Ureter (tissue), 1 donor: Measurements from ENCODE around the gene CNDP2. TPM values are rescaled to one million over a fixed set of nuclear protein-coding genes. Genes with fewer than 3 reads are reported as not detected.
"Not testable (repeated sequence)": the region's sequence is repeated elsewhere in the genome, so short reads cannot be mapped to it uniquely, and the experiment has no call there.

Experiments
- DNase-seq: peaks from one replicate; pipeline ENCODE4 v3.0.0-alpha.2; 2020; ENCODE audit warnings: low spot score
- total RNA-seq: library from RNA; stranded (reverse); gene quantifications from one replicate; pipeline ENCODE4 v1.2.4, GENCODE V29; 2023
- donor health status: DM: yes; HTN: yes; CAD: no.

The CNDP2 gene
- total RNA-seq, 1 donor from 2014 or later = 344 TPM

DNA sequence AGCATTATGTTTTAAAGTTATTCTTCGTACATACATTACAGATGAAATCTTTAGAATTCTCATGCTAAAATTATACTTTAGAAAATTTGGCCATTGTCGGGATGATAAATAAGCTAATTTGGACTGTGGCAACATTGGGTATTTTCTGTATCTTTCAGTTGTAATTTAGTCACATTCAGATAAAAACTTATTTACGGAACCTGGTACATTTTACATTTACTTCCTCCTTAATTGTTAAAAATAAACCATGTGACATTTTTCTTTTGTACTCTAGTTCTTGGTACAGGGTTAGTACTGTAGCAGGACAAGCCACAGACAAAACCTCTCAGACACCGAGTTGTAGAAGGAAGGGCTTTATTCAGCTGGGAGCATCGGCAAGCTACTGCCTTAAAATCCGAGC, 4.2 kb downstream of the CNDP2 start:
- no peak for DNase-seq

DNA sequence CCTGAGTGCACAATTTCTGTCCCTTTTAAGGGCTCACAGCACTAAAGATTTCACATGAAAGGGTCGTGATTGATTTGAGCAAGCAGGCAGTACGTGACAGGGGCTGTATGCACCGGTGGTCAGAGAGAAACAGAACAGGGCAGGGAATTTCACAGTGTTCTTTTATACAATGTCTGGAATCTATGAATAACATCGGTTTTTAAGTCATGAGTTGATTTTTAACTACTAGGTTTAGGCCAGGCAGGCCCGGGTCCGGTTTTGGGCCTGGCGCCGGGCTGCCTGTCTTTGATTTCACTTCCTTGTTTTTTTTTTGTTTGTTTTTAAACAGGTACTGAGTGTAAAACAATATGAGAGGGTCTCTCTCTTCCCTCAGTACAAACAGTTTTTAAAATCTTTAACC, 4.6 kb downstream of the CNDP2 start:
- DNase-seq = not testable (repeated sequence)

DNA sequence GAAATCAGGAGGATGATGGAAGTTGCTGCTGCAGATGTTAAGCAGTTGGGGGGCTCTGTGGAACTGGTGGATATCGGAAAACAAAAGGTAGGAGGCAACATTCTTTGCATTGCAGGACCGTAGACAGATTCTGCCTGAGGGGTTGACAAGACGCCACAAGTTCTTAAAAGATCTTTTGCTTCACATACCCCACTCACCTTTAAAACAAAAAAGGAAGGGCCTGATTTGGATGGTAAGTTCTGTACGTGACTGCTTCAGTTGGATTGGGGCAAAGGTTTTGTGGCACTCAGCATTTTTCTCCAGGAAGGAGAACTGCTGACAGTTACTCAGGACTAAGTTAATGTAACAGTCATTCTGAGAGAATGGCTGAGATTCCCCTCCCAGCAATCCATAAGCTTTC, 5.2 kb downstream of the CNDP2 start:
- DNase-seq = no peak

DNA sequence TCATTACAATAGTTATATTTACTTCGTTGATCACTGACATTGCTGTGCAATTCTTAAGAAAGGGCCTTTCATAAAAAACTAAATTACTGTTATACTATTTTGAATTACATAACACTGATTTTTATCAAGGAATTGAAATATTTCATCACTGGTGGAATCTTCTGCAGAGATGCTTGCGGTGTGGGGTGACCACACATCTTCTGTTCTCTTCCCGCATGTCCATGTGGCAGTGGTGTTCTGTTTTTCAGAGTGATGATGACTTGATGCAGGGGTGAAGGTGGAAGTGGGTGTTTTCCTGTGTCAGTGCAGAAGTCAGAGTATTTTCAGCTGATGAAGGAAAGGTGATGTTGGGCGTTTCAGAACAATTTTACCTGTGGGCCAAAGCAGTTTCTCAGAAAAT, 7.0 kb downstream of the CNDP2 start:
- no peak for DNase-seq

DNA sequence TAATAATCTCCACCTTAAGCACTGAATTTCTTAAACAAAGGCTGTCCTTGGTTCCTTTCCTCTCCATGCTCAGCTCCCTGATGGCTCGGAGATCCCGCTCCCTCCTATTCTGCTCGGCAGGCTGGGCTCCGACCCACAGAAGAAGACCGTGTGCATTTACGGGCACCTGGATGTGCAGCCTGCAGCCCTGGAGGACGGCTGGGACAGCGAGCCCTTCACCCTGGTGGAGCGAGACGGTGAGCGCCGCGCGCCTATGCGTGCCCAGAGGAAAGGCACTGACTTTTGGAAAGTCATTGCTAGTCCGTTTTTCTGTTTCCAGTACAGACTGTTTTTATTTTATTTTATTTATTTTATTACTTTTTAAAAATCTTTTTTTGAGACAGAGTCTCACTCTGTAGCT, 9.6 kb downstream of the CNDP2 start:
- no peak for DNase-seq

DNA sequence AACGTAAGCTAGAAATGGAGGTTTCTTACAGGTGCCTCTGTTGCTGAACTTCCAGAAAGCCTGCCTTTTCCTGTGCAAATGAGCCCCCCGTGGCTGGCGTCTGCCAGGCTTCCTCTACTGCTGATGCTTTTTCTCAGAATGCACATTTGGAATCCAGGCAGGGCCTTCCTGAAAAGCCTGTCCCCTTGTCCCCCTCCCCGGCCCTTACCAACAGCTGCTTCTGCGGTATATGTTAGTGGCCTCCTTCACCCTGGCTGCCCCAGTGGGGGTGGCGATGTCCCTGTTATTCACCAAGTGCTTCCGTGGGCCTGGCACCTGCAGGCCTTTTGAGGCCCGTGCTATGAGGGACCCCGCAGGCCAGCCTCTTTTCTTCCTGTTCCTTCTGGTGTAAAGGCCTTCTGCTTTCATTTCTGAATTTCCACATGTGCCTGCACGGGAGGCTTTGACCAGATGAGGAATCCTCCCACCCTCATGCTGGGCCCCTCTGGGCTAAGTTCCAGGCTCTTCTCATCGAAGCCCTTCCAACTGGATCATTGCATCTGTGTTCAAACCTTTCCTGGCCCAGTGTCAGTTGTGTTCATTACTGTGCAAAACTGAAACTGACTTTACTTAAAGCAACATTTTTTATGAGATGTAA, 10.4 kb downstream of the CNDP2 start:
- no peak for DNase-seq

DNA sequence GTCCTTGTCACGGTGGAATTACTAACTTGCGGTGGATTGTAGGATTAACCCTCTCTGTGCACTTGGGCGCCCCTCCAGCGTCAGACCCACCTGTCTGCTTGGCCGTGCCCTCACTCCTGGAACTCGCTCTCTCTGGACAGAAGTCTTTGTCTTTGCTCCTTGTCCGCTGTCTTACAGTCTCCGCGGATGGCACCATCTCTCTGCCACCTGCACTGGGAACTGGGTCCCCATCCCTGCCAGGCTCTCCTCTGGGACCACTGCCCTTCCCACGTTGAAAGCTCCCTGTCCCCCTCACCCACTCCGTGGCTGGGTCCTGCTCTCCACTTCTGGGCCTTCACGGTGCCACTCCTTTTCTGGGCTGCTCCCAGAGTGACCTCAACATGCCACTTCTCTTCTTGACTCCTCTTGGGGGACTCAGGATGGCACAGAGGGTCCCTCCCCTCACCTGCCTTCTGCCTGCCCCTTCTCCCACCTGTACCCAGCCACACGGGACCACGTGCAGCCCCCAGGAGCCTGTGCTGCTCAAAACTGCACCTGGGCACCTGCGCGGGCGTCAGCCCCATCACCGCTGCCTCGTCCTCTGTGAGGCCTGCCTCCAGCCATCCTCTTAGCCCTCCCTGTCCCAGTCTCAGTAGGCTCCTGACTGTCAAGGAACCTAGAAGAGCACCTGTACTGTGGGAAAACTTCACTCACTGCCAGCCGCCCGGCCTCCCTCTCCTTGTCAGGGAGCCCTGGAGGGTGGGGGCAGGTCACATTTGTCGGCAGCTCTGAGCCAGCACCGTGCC, 11.1 kb downstream of the CNDP2 start:
- no peak for DNase-seq

DNA sequence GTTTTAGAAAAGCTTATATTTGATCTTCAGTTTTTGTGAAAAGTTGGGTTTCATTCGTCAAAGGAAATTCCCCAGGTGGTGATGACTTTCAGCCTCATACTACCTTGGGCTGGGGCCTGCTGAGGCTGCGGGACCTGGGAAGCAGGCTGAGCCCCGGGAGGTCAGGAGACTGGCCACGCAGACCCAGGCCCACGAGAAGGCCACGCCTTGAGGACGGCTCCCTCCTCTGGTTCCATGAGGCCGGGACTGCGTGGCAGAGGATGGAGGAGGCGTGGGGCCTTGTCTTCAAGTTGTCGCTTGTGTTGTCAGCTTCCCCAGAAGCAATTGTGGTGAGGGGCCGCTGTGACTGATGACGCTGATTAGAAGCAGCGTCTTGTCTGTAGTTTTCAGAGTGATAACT, 11.8 kb downstream of the CNDP2 start:
- DNase-seq = no peak

DNA sequence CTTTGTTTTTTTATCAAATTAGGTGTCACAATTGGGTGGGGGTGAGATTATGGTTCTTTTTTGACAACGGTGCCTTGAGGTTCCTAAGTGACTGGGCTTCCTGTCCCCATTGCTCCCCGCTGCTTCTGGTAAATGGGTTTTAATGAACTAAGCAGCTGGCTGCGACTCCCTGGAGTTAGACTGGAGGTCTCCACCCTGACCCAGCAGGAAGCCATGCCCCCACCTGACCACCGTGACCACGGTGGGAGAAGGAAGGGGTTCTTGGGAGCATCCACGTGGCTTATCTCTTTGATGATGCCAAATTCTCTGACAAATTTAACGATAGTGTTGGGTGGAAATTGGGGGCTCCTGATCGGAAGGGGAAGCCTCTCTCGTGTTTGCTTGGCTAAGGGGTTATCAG, 12.2 kb downstream of the CNDP2 start:
- DNase-seq = no peak

DNA sequence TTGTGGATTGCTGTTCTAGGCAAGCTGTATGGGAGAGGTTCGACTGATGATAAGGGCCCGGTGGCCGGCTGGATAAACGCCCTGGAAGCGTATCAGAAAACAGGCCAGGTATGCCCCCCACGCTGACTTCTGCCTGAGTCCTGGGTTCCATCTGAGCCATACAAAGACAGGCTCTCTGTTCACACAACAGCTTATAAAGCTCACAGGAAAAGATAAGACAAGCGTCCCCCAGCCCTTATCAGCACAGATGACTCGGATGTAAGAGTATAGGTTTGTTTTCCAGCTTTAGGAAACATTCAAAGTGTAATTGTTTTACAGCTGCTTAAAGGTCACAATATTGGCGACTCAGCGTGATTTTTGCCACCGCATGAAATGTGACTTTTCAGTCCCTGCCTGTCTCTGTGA, 12.7 kb downstream of the CNDP2 start:
- no peak for DNase-seq

DNA sequence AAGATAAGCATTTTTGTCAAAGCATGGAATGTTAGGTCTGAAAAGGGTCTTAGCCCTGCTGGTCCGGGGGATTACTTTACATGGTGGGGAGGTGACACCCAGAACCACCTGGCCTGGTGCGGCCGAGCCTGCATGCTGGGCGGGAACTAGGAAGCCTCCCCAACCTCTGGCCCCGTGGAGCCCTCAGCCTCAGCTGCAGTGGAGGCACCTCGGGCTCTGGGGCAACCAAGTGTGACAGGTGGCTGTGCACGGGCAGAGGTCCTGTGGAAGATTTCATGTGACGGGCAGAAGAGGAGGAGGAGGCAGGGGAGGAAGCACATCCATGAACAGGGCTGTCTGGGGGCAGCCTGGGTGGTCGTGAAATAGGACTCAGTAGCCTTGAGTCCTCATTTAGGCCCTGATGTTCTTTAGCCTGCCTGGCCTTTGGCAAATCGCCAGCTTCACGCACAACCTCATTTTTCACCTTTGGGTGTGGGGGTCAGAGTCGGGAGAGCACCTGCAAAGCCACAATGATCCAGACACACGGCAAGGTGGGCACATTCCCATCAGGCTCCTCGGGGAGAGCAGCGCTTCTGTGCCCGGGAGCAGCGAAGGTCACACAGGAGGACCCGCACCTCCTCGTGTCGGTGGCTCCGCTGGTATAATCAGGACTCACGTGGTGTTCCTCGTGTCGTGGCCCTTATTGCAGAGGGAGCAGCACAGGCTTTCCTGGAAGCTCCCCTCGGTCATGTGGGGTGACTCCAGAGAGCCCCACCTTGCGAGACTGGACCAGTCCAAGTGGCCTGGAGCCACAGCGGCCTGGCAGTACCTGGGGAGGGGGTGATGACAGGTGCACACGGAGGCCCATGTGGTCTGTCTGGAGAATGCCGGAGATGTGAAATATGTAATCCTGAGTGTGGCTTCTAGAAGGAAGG, 13.9 kb downstream of the CNDP2 start:
- no peak for DNase-seq

DNA sequence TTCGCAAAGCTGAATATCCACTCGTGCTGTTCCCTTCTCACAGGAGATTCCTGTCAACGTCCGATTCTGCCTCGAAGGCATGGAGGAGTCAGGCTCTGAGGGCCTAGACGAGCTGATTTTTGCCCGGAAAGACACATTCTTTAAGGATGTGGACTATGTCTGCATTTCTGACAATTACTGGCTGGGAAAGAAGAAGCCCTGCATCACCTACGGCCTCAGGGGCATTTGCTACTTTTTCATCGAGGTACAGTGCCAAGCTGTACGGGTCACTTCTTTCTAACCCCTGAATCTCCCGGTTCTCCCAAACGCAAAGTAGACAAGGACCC, 14.6 kb downstream of the CNDP2 start:
- no peak for DNase-seq

DNA sequence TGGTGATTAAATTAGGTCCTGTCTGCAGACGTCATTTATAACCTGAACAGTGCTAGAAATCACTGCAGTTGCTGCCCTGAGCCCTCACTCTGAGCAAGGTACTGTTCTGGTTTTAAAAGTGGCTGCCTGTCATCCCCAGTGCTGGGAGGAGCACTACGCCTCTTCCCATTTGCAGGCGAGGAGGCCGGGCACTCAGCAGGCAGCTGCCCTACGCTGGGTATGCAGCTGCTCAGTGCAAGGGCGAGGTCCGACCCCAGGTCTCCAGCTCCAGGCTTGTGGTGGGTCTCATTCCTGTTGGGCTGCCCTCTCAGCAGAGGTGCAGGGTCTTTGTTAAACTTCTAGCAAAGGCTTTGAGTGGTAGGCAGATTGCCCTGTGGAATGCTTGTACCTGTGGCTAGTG, 15.7 kb downstream of the CNDP2 start:
- DNase-seq = no peak

DNA sequence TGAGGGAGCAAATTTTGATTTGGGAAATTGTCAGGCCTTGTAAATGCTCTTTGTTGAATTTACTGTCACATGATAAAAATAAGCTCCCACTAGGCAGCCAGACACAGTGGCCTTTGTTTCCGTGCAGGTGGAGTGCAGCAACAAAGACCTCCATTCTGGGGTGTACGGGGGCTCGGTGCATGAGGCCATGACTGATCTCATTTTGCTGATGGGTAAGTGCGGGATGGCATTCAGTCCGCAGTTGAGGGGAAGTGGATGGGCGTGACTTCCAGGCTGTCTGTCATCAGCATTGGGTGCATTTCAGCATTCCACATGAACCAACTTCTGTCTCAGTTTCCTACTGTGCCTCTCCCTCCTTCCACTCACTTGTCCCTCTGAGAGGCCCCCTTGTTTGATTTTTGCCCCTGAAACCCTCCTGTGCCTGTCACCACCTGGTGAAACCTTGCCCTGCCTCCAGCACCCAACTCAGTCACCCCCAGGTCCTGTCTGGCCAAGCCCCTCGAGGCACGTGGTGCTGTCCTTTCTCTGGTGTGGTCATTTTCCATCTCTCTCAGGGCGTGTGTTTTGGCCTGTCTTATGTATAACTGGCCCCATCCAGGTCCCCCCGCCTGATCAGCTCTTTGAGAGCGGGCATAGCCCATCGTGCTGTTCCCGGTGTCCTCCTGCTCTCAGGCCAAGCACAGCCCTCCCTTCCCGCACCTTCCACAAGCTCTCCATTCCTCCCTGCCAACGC, 16.3 kb downstream of the CNDP2 start:
- DNase-seq = no peak

DNA sequence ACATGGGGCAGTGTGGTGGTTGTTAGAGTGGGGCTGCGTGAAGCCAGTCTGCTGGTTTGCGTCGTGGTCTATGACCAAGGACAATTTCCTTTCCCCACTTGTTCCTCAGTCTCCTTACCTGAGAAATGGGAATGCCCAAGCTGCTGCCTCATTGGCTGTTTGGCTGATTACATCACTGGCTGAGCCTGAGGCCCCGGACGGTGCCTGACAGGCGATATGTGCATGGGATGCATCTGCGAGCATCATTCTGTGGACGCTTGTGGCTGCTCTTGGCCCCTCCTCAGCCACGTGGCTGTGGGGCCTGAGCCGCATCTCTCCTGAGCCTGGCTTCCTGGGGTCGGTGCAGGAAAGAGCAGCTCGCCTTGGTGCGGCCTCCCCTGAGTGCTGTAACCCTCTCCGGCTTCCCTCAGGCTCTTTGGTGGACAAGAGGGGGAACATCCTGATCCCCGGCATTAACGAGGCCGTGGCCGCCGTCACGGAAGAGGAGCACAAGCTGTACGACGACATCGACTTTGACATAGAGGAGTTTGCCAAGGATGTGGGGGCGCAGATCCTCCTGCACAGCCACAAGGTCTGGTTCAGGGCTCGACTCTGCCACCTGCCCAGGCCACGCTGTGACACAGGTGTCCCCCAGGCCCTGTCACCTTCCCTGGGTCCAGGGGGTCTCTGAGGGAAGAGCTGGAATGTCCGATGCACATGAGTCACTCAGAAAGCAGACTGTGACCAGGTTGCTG, 17.2 kb downstream of the CNDP2 start:
- peak; percentile 37 for DNase-seq

DNA sequence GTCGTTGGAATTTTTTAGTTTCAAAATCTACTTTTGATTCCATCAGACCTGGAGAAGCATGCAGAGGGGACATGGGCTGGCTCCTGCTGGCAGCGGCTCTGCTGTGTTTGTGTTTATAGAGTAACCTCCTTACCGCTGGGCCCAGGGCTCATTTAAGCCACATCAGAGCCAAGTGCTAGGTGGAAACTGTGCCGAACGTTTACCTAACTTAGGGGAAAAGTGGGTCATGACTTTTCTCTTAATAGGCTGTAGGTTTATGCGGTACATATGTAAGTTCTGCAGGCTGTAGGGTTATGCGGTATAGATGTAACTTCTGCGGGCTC, 17.7 kb downstream of the CNDP2 start:
- peak; percentile 22 for DNase-seq

DNA sequence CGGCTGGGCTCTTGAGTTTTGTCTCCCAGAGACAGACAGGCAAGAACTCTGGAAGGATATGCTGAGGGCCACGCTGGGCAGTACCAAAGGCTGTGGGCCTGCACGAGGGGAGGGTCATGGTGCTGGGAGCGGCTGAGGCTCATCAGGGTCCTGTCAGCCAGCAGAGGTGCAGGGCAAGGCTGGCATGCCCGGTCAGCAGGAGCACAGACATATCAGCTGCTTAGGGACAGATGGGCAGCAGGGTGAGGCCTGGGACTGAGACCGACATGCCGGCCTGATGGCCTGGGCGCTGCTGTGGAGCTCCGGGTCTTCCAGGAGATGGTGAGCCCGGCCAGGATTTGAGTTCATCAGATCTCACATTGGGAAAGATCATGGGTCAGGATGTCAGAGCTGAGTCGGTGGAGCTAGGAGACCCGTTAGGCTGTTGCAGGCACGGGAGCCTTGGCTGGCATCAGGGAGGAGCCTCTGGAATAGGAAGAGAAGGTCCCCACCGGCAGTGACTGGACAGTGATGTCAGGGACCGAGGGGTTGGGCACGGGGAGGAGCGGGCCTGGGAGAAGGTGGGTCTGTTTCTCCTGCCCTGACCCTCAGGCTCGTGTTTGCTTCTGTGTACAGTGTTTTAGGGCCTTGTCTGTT, 18.8 kb downstream of the CNDP2 start:
- peak; percentile 27 for DNase-seq

DNA sequence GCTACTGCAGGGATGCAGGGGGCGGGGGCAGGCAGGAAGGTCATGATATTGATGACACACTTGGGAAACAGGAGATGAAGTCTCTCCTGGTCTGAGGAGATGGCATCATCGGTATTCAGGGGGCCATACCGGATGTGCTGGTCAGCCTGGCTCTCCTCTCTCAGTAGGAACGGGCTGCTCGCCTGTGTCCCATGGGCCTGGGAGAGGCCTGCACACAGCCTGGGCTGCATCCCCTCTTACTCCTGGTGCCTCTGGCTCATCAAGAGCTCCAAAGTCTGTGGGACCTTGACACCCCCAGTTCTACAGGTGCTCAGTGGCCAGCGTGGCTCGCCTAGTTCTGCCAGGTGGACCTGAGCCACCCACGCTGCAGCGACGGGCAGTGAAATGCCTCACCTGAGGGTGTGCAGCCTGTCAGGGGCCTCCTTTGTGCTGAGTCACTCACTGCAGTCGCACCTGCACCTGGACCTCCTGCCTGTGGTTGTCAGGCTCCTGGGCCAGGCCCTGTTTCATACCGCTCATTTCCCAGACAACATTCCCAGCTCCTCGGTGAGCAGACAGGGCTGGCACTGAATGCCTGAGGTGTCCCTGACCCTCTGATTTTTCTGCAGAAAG, 19.6 kb downstream of the CNDP2 start:
- DNase-seq = no peak

DNA sequence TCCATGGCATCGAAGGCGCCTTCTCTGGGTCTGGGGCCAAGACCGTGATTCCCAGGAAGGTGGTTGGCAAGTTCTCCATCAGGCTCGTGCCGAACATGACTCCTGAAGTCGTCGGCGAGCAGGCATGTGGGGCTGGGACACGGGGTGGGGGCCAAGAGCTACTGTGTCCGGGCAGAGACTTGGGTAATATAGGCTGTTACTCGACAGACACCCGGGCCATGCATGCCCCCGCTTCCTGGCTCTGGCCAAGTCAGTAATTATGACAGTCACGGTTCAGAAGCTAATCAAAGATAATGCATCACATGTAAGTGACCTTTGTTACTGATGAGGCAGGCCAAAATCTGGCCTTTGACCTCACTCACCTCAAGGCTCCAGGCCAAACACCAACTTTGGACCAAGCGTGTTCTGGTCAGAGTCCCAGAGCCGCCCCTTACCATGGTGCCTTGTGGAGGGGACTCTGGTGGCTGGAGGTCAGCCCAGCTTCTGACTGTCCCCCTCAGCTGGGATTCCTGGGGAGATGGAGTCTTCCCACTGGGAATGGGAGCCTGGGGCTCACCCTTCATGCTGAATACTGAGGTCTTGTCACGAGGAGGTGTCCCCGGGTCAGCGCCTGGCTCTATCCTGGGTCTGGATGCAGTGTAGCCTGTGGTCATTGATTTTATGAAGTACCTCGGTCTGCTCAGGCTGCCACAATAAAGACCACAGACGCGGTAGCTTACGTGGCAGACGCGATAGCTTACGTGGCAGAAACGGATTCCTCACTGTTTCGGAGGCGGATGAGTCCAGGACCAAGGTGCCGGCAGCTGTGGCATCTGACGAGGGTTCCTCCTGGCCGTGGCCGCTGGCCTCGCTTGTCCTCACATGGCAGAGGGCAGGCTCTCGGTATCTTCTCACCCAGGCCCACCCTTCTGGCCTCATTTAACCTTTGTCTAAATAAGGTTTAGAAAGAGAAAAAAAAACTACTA, 20.4 kb downstream of the CNDP2 start:
- no peak for DNase-seq
